Sigmoid colon (tissue), 7 donors: ENCODE data around the gene NPL. TPM values are rescaled to one million over a fixed set of nuclear protein-coding genes. Genes with fewer than 3 reads are reported as not detected.
A peak's percentile ranks its signal among the peaks of the same experiment; 100 is the strongest.

Experiments
- DNase-seq: peaks from one replicate; pipeline ENCODE4 v3.0.0-alpha.2; 2019
- H3K27ac ChIP-seq, 4 donors: fragments of 200-600 bp; sonication (generic); one replicate each; pipeline ENCODE4 v1.5.1; 2016 to 2019; ENCODE audit warnings: mild to moderate bottlenecking in 1 of 4
- H3K27me3 ChIP-seq, 3 donors: fragments of 200-600 bp; sonication (generic); one replicate each; pipeline ENCODE4 v1.5.1; 2019; ENCODE audit warnings: mild to moderate bottlenecking in 1 of 3
- H3K36me3 ChIP-seq, 4 donors: fragments of 200-600 bp; sonication (generic); one replicate each; pipeline ENCODE4 v1.5.1; 2016 to 2019
- H3K4me1 ChIP-seq, 4 donors: fragments of 200-600 bp; sonication (generic); one replicate each; pipeline ENCODE4 v1.5.1; 2017 to 2019
- H3K4me3 ChIP-seq, 4 donors: fragments of 200-600 bp; sonication (generic); one replicate each; pipeline ENCODE4 v1.5.1; 2017 to 2019; ENCODE audit warnings: mild to moderate bottlenecking in 2 of 4, moderate library complexity in 1 of 4
- H3K9me3 ChIP-seq, 4 donors: fragments of 200-600 bp in 3 of 4; sonication (generic) in 3 of 4; one replicate each; pipeline versions ENCODE4 v1.5.1 to v1.6.1; 2013 to 2019
- CTCF ChIP-seq, 4 experiments: fragments of 450-650 bp in 3 of 4; fragments of 200-600 bp in 1 of 4; IDR thresholded peaks; one replicate each; pipeline ENCODE4 v1.5.1; 2016 to 2019; ENCODE audit warnings: antibody characterized with exemption in 4 of 4, mild to moderate bottlenecking in 3 of 4, moderate library complexity in 2 of 4
- EP300 ChIP-seq, 4 donors: sonication (generic); formaldehyde crosslinking; IDR thresholded peaks; one replicate each; pipeline ENCODE4 v1.6.1; 2017; ENCODE audit warnings: antibody characterized with exemption in 4 of 4
- POLR2A ChIP-seq, 2 donors: fragments of 450-650 bp; IDR thresholded peaks; one replicate each; pipeline ENCODE4 v1.6.1; 2016; ENCODE audit warnings: antibody characterized with exemption in 2 of 2, mild to moderate bottlenecking in 2 of 2, moderate library complexity in 2 of 2
- POLR2AphosphoS5 ChIP-seq, 4 donors: sonication (generic); formaldehyde crosslinking; IDR thresholded peaks; one replicate each; pipeline ENCODE4 v1.6.1; 2017; ENCODE audit warnings: antibody characterized with exemption in 4 of 4
- WGBS, 2 donors: extraction: QIAGEN DNeasy Blood & Tissue Kit; methylation state at CpG; one replicate each; pipeline ENCODE4 v1.1.7; 2013; 5-methylcytosine and 5-hydroxymethylcytosine counted together
- intact Hi-C: fragments of 100-400 bp; cut with DNase I; formaldehyde crosslinking; loops from one replicate; pipeline ENCODE4 v1.15.1; 2023
- polyA plus RNA-seq, 3 donors: library from polyadenylated mRNA; stranded (reverse); fragments of 200-250 nt; gene quantifications; one replicate each; pipeline ENCODE4 v1.2.3, GENCODE V29; 2013
- total RNA-seq, 4 donors: library from RNA; depleted of rRNA; stranded (reverse); fragments of >200 nt; gene quantifications; one replicate each; pipeline ENCODE4 v1.1.0, GENCODE V29; 2016
- donor health status: healthy with polysubstance abuse.
- donor health status: Bipolar disorder and iron deficiency.
- donor health status: healthy.

The NPL gene
- total and polyA plus RNA-seq, 7 donors = 7.2 to 19.9 (median 12.5) TPM

GRCh38 chr1:182778862-182779261, 10.7 kb upstream of the NPL start:
- H3K4me3 ChIP-seq = no peak overlapping the region
- no peaks in the 10 kb centered on the region for H3K27me3 ChIP-seq
- H3K36me3 ChIP-seq = no peaks in the 10 kb centered on the region
- no peak for TF ChIP-seq POLR2A (IDR thresholded peaks at IDR 0.05)
- TF ChIP-seq CTCF (IDR thresholded peaks at IDR 0.05) = no peak
- no peak for TF ChIP-seq POLR2AphosphoS5 (IDR thresholded peaks at IDR 0.05)
- no peak for TF ChIP-seq EP300 (IDR thresholded peaks at IDR 0.05)
- DNase-seq = no peak
- intact Hi-C loops = no loop called here
- no peaks in the 10 kb centered on the region for H3K4me1 ChIP-seq
- no peaks in the 10 kb centered on the region for H3K9me3 ChIP-seq
- 88 to 93% methylated on average over 2 of the region's 2 CpGs for WGBS, 2 donors
- H3K27ac ChIP-seq = no peak overlapping the region

DNA sequence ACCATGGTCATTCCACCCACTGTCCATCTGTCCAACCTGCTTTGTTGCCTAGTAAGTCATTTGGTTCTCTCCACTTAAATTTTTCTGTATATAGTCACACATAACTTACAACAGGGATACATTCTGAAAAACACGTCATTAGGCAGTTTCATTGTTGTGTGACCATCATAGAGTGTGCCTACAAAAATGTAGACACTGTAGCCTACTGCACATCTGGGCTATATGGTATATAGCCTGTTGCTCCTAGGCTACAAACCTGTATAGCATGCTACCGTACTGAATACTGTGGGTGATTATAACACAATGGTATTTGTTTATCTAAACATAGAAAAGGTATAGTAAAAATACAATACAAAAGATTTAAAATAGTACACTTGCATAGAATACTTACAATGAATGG, 10.0 kb upstream of the NPL start:
- Histone ChIP-seq H3K4me3 (no peak overlapping the region), H3K27ac (no peak overlapping the region), H3K27me3 (no peaks in the 10 kb centered on the region), H3K4me1 (no peaks in the 10 kb centered on the region), H3K9me3 (no peaks in the 10 kb centered on the region), H3K36me3 (no peaks in the 10 kb centered on the region)
- DNase-seq = no peak
- intact Hi-C loops = no loop called here
- no peak for TF ChIP-seq CTCF (IDR thresholded peaks at IDR 0.05)
- TF ChIP-seq POLR2AphosphoS5 (IDR thresholded peaks at IDR 0.05) = no peak
- no peak for TF ChIP-seq POLR2A (IDR thresholded peaks at IDR 0.05)
- TF ChIP-seq EP300 (IDR thresholded peaks at IDR 0.05) = no peak
- WGBS, 2 donors = 89 to 90% methylated on average over 2 of the region's 2 CpGs

- H3K9me3 ChIP-seq = no peaks in the 10 kb centered on the region
- H3K36me3 ChIP-seq = no peaks in the 10 kb centered on the region
- intact Hi-C loops = loop anchor here (5.0 to 10.0 kb wide), 2 partner anchors 387 to 695 kb away; partner anchors contain the start of gene GLUL
- DNase-seq = peak; percentile 86
- no peaks in the 10 kb centered on the region for H3K27me3 ChIP-seq
- no peak overlapping the region for H3K27ac ChIP-seq
- no peaks in the 10 kb centered on the region for H3K4me1 ChIP-seq
- TF ChIP-seq EP300 (IDR thresholded peaks at IDR 0.05) (no peak), CTCF (IDR thresholded peaks at IDR 0.05) (peak in 3 of 4 experiments; percentile 27 to 50 (median 41))
- WGBS, 2 donors = 55 to 60% methylated on average over 6 of the region's 6 CpGs
- no peak overlapping the region for H3K4me3 ChIP-seq
These were observed 7.6 kb upstream of the NPL start for GRCh38 chr1:182781841-182782586.

- Histone ChIP-seq H3K4me1 (no peaks in the 10 kb centered on the region), H3K36me3 (no peaks in the 10 kb centered on the region), H3K27me3 (no peaks in the 10 kb centered on the region), H3K9me3 (no peaks in the 10 kb centered on the region), H3K4me3 (no peak overlapping the region), H3K27ac (no peak overlapping the region)
- TF ChIP-seq EP300 (IDR thresholded peaks at IDR 0.05) (no peak), CTCF (IDR thresholded peaks at IDR 0.05) (peak in 1 of 4 experiments; percentile 2)
- DNase-seq = no peak
- intact Hi-C loops = loop anchor here (5.0 to 10.0 kb wide), 2 partner anchors 388 to 695 kb away; partner anchors contain the start of gene GLUL
These were observed 7.0 kb upstream of the NPL start for GRCh38 chr1:182782587-182782913.

DNA sequence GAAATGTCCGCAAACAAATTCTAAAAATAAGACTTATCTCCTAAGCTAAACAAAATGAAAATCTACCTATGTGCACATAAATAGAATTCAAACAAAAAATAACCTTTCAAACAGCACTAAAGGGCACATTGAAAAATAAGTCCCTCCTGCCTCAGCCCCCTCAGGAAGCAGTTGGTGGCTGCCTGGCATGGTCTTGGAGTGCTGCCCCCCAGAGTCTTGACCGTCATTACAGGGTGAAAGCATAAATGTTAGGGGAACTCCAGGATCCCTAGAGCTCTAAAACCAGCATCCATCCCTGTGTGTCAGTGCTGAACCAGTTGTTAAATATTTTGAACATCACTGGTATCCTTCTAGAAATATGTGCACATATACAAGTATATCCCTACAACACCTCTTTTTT, 6.5 kb upstream of the NPL start:
- Histone ChIP-seq H3K4me1 (no peaks in the 10 kb centered on the region), H3K27ac (no peak overlapping the region), H3K9me3 (no peaks in the 10 kb centered on the region), H3K27me3 (no peaks in the 10 kb centered on the region), H3K4me3 (no peak overlapping the region), H3K36me3 (no peaks in the 10 kb centered on the region)
- DNase-seq = no peak
- intact Hi-C loops = loop anchor here (5.0 to 10.0 kb wide), 2 partner anchors 388 to 696 kb away; partner anchors contain the start of gene GLUL
- TF ChIP-seq EP300 (IDR thresholded peaks at IDR 0.05) = no peak
- TF ChIP-seq CTCF (IDR thresholded peaks at IDR 0.05) = no peak
- TF ChIP-seq POLR2A (IDR thresholded peaks at IDR 0.05) = no peak
- no peak for TF ChIP-seq POLR2AphosphoS5 (IDR thresholded peaks at IDR 0.05)
- 78 to 79% methylated on average over 2 of the region's 2 CpGs for WGBS, 2 donors
